SW480 (cell line): ENCODE measurements around the gene SCAMP3.
A peak's percentile ranks its signal among the peaks of the same experiment; 100 is the strongest.
"Not testable (repeated sequence)": the region's sequence is repeated elsewhere in the genome, so short reads cannot be mapped to it uniquely, and the experiment has no call there.

ENCODE experiments used
- DNase-seq: peaks from one replicate; pipeline ENCODE4 v3.0.0-alpha.2; 2016; ENCODE audit warnings: low spot score

SCAMP3 gene

GRCh38 chr1:155227261-155228095 is 34.7 kb downstream of the SCAMP3 start:
- DNase-seq: peak; percentile 99

GRCh38 chr1:155226910-155227260 is 35.3 kb downstream of the SCAMP3 start:
- DNase-seq: peak; percentile 76

- peak; percentile 82 for DNase-seq
Measured at GRCh38 chr1:155226188-155226909, 35.8 kb downstream of the SCAMP3 start.

GRCh38 chr1:155225404-155225759 is 36.8 kb downstream of the SCAMP3 start:
- not testable (repeated sequence) for DNase-seq

- DNase-seq: no peak
Measured at GRCh38 chr1:155223047-155223446, 39.1 kb downstream of the SCAMP3 start.

GRCh38 chr1:155220211-155220965 is 41.8 kb downstream of the SCAMP3 start:
- DNase-seq: not testable (repeated sequence)

GRCh38 chr1:155219592-155220031 is 42.5 kb downstream of the SCAMP3 start:
- peak; percentile 95 for DNase-seq

GRCh38 chr1:155218854-155219591 is 43.1 kb downstream of the SCAMP3 start:
- DNase-seq: peak; percentile 60

- DNase-seq: not testable (repeated sequence)
Measured at GRCh38 chr1:155214702-155215101, 47.5 kb downstream of the SCAMP3 start.

- DNase-seq: not testable (repeated sequence)
Measured at GRCh38 chr1:155212051-155212440, 50.1 kb downstream of the SCAMP3 start.

- not testable (repeated sequence) for DNase-seq
Measured at GRCh38 chr1:155211381-155212050, 50.6 kb downstream of the SCAMP3 start.

- no peak for DNase-seq
Measured at GRCh38 chr1:155210314-155211104, 51.7 kb downstream of the SCAMP3 start.

GRCh38 chr1:155209312-155209721 is 52.8 kb downstream of the SCAMP3 start:
- DNase-seq: no peak

- DNase-seq: peak; percentile 67
Measured at GRCh38 chr1:155208541-155209311, 53.4 kb downstream of the SCAMP3 start, which contains the start of gene MTX1. MTX1 (plus strand) TSS chr1:155208695; CDS start chr1:155208805, 110 bp downstream.

- no peak for DNase-seq
Measured at GRCh38 chr1:155207806-155208540, 54.2 kb downstream of the SCAMP3 start, which contains the start of gene THBS3. THBS3 (minus strand) TSS chr1:155207897; CDS start chr1:155207876, 21 bp downstream.

GRCh38 chr1:155206891-155207805 is 55.0 kb downstream of the SCAMP3 start:
- peak; percentile 79 for DNase-seq
